Panc1 (cell line): ENCODE measurements around the gene FUT2.

Source experiments
- CTCF ChIP-seq: fragments of 450-650 bp; IDR thresholded peaks from 2 replicates; pipeline ENCODE4 v1.5.1; 2017; ENCODE audit warnings: mild to moderate bottlenecking
- POLR2AphosphoS5 ChIP-seq: IDR thresholded peaks from 2 replicates; pipeline ENCODE4 v1.6.1; 2012; ENCODE audit warnings: mild to moderate bottlenecking, low read depth, low read length, moderate library complexity
- REST ChIP-seq, 2 experiments: IDR thresholded peaks; 2 replicates each; pipeline ENCODE4 v1.6.1; 2011 to 2012; ENCODE audit warnings: low read depth in 2 of 2, control low read depth in 1 of 2, low read length in 1 of 2, mild to moderate bottlenecking in 1 of 2, moderate library complexity in 1 of 2; ENCODE audit not compliant: insufficient read depth in 1 of 2
- SIN3A ChIP-seq: IDR thresholded peaks from 2 replicates; pipeline ENCODE4 v1.6.1; 2012; ENCODE audit warnings: low read depth, mild to moderate bottlenecking, low read length, moderate library complexity, borderline replicate concordance; ENCODE audit not compliant: insufficient read depth

- TF ChIP-seq CTCF (no peak), SIN3A (no peak), POLR2AphosphoS5 (no peak), REST (IDR thresholded peaks at IDR 0.05; ENCODE audit: insufficient read depth in 1 of 2, low read depth in 2 of 2, low read length in 1 of 2) (no peak)
These were observed 41.7 kb downstream of the FUT2 start for GRCh38 chr19:48737360-48737998.
